Endometrial microvascular endothelial cells (primary cell): Measurements from ENCODE around the gene TGFBR2. TPM values are rescaled to one million over a fixed set of nuclear protein-coding genes. Genes with fewer than 3 reads are reported as not detected.

Experiments
- in situ Hi-C: cut with HindIII; loops from 2 replicates; pipeline ENCODE4 v1.10.0; 2017; ENCODE audit warnings: low sequenced_read_pairs, low pct_unique_long_range_greater_than_20kb; ENCODE audit errors: inconsistent ontology term
- total RNA-seq: library from RNA; depleted of rRNA; stranded (reverse); fragments of >200 nt; gene quantifications from one replicate; pipeline ENCODE4 v1.2.3, GENCODE V29; 2015; ENCODE audit errors: inconsistent ontology term

The TGFBR2 gene
- 252 TPM for total RNA-seq

- in situ Hi-C loops = loop anchor here (25.0 kb wide), 2 partner anchors 94 to 269 kb away; no protein-coding TSS in a partner anchor
These were observed at the start of gene TGFBR2 for GRCh38 chr3:30606301-30607031. TGFBR2 (plus strand) TSS chr3:30606601; CDS start chr3:30606884, 283 bp downstream.

- in situ Hi-C loops = no loop called here
These were observed 48.6 kb upstream of the TGFBR2 start for GRCh38 chr3:30557746-30558303.

GRCh38 chr3:30563956-30564355, 42.4 kb upstream of the TGFBR2 start:
- in situ Hi-C loops = no loop called here

- in situ Hi-C loops = no loop called here
These were observed 39.2 kb upstream of the TGFBR2 start for GRCh38 chr3:30567139-30567753.

- in situ Hi-C loops = no loop called here
These were observed 29.5 kb upstream of the TGFBR2 start for GRCh38 chr3:30576946-30577345.

- in situ Hi-C loops = no loop called here
These were observed 28.6 kb upstream of the TGFBR2 start for GRCh38 chr3:30577788-30578187.

GRCh38 chr3:30578479-30578878, 27.9 kb upstream of the TGFBR2 start:
- in situ Hi-C loops = no loop called here

- in situ Hi-C loops = no loop called here
These were observed 27.3 kb upstream of the TGFBR2 start for GRCh38 chr3:30578986-30579579.

GRCh38 chr3:30581067-30581585, 25.3 kb upstream of the TGFBR2 start:
- in situ Hi-C loops = no loop called here

GRCh38 chr3:30581982-30582381, 24.4 kb upstream of the TGFBR2 start:
- in situ Hi-C loops = no loop called here

GRCh38 chr3:30583973-30584372, 22.4 kb upstream of the TGFBR2 start:
- in situ Hi-C loops = no loop called here

GRCh38 chr3:30585654-30586053, 20.7 kb upstream of the TGFBR2 start:
- in situ Hi-C loops = no loop called here

- in situ Hi-C loops = no loop called here
These were observed 20.1 kb upstream of the TGFBR2 start for GRCh38 chr3:30586096-30586805.

- in situ Hi-C loops = no loop called here
These were observed 19.5 kb upstream of the TGFBR2 start for GRCh38 chr3:30586806-30587486.

- in situ Hi-C loops = no loop called here
These were observed 18.5 kb upstream of the TGFBR2 start for GRCh38 chr3:30587904-30588303.

GRCh38 chr3:30596152-30596551, 10.2 kb upstream of the TGFBR2 start:
- in situ Hi-C loops = no loop called here

- in situ Hi-C loops = no loop called here
These were observed 9.2 kb upstream of the TGFBR2 start for GRCh38 chr3:30597131-30597768.

- in situ Hi-C loops = no loop called here
These were observed 8.6 kb upstream of the TGFBR2 start for GRCh38 chr3:30597769-30598134.
